Thoracic aorta (tissue), 2 donors: ENCODE results near the gene BAZ2A. TPM values are rescaled to one million over a fixed set of nuclear protein-coding genes. Genes with fewer than 3 reads are reported as not detected.
A peak's percentile ranks its signal among the peaks of the same experiment; 100 is the strongest.

Experiments used
- ATAC-seq: fragments of 150-250 bp; one replicate; pipeline ENCODE4 v1.8.0; 2017; ENCODE audit warnings: low read depth; ENCODE audit not compliant: insufficient number of reproducible peaks, low FRiP score
- DNase-seq: peaks from one replicate; pipeline ENCODE4 v3.0.0-alpha.2; 2020; ENCODE audit warnings: low spot score
- H3K27ac ChIP-seq, 2 donors: fragments of 200-600 bp; sonication (generic); 1 replicate in 1 of 2; 2 replicates in 1 of 2; pipeline ENCODE4 v1.5.1; 2016; ENCODE audit warnings: mild to moderate bottlenecking in 2 of 2, moderate library complexity in 2 of 2
- H3K27me3 ChIP-seq: fragments of 200-600 bp; sonication (generic); replicated peaks from 2 replicates; pipeline ENCODE4 v1.6.0; 2016; ENCODE audit warnings: mild to moderate bottlenecking; ENCODE audit not compliant: insufficient read depth
- H3K36me3 ChIP-seq: fragments of 200-600 bp; sonication (generic); one replicate; pipeline ENCODE4 v1.5.1; 2016
- H3K4me1 ChIP-seq, 2 donors: fragments of 200-600 bp; sonication (generic); 1 replicate in 1 of 2; 2 replicates in 1 of 2; pipeline versions ENCODE4 v1.5.1 to v1.6.0; 2016; ENCODE audit warnings: low read depth in 2 of 2, mild to moderate bottlenecking in 1 of 2; ENCODE audit not compliant: control insufficient read depth in 1 of 2
- H3K4me3 ChIP-seq: fragments of 200-600 bp; sonication (generic); 2 replicates; pipeline ENCODE4 v1.5.1; 2016; ENCODE audit warnings: mild to moderate bottlenecking
- H3K9me3 ChIP-seq: fragments of 200-600 bp; sonication (generic); 2 replicates; pipeline ENCODE4 v1.5.1; 2016
- total RNA-seq, 2 donors: library from RNA; depleted of rRNA; stranded (reverse); fragments of >200 nt; gene quantifications; one replicate each; pipeline versions ENCODE4 v1.1.0 to v1.2.3, GENCODE V29; 2016
- TF ChIP-seq, protein P1 (sequence below): fragments of 200-600 bp; sonication (generic); IDR thresholded peaks from one replicate; pipeline ENCODE4 v1.5.1; 2019; ENCODE audit warnings: antibody characterized with exemption

Gene BAZ2A
- total RNA-seq = 100 to 1,000 TPM in 1 of 2 donors, 10 to 100 TPM in 1; 84.5 to 172 TPM

DNA sequence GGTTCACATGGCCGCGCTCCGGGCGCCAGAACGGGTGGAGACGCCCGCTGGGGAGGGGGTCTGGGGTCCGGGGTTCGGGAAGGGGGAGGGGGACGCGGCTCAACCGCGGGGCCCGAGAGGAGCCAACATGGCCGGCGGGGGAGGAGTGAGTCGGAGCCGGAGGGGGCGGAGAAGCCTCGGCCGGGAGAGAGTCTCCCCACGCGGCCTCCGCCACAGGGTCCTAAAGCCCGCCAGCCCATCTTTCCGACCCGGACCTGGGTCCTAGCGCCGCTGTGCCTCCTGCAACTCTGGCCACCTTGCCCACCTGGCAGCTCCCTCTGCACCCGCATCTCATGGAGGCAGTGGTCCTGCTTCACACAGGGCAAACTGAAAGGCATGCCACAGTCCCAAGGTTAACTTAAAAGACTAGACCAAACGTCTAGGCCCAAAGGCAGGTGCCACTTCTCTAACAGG is at the start of gene BAZ2A:
TSS of gene BAZ2A (minus strand) at position 147 of the 453 bp plus-strand sequence. CDS start 12,796 bp downstream, outside the sequence.
- Histone ChIP-seq H3K27me3 (no peaks in the 10 kb centered on the region), H3K9me3 (no peaks in the 10 kb centered on the region), H3K36me3 (peaks cover 5% of the 10 kb centered on the region), H3K4me3 (peak within 1 kb of the TSS; percentile 97), H3K4me1 (peaks cover 49 to 70% of the 10 kb centered on the region in 2 donors), H3K27ac (peak within 1 kb of the TSS; percentile 91)
- DNase-seq (peak; percentile 61), ATAC-seq (peak; percentile 21)
- TF ChIP-seq, protein P1, sequence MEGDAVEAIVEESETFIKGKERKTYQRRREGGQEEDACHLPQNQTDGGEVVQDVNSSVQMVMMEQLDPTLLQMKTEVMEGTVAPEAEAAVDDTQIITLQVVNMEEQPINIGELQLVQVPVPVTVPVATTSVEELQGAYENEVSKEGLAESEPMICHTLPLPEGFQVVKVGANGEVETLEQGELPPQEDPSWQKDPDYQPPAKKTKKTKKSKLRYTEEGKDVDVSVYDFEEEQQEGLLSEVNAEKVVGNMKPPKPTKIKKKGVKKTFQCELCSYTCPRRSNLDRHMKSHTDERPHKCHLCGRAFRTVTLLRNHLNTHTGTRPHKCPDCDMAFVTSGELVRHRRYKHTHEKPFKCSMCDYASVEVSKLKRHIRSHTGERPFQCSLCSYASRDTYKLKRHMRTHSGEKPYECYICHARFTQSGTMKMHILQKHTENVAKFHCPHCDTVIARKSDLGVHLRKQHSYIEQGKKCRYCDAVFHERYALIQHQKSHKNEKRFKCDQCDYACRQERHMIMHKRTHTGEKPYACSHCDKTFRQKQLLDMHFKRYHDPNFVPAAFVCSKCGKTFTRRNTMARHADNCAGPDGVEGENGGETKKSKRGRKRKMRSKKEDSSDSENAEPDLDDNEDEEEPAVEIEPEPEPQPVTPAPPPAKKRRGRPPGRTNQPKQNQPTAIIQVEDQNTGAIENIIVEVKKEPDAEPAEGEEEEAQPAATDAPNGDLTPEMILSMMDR = no peak

DNA sequence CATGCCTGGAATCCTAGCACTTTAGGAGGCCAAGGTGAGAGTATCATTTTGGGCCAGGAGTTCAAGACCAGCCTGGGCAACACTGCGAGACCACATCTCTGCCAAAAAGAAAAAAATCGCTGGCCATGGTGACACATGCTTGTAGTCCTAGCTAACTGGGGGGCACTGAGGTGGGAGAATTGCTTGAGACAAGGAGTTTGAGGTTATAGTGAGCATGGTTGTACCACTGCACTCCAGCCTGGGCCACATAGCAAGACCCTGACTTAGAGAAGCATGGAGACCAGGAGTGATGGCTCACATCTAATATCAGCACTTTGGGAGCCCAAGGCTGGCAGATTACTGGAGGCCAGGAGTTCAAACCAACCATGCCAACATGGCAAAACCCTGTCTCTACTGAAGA is 48.7 kb upstream of the BAZ2A start:
- Histone ChIP-seq H3K4me1 (peaks cover 20 to 62% of the 10 kb centered on the region in 2 donors), H3K36me3 (peaks cover 6% of the 10 kb centered on the region), H3K4me3 (no peak overlapping the region), H3K27ac (no peak overlapping the region), H3K27me3 (no peaks in the 10 kb centered on the region), H3K9me3 (no peaks in the 10 kb centered on the region)
- no peak for DNase-seq
- no peak for ATAC-seq
- TF ChIP-seq, protein P1 = no peak

DNA sequence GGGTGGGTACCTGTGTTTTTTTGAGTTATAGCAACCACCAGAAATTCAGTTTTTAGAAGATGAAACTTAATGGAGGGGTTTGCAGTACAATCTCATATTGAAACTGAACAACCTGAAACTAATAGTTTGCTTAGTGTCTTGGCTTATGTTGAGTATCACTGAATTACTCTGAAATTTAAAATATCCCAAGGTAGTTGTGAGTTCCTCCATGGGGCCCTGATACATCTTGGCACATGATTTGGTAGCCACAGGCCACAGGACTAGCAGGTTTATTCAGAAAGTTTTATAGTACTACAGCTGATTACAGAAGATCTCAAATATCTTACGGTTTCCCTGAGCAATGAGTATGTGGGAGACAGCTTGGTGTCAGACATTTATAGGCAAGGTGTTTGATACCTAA is 47.6 kb upstream of the BAZ2A start:
- no peaks in the 10 kb centered on the region for H3K9me3 ChIP-seq
- ATAC-seq (no peak), DNase-seq (no peak)
- H3K4me1 ChIP-seq = peaks cover 20 to 60% of the 10 kb centered on the region in 2 donors
- TF ChIP-seq, protein P1 = no peak
- H3K27me3 ChIP-seq = no peaks in the 10 kb centered on the region
- H3K4me3 ChIP-seq = no peak overlapping the region
- peaks cover 6% of the 10 kb centered on the region for H3K36me3 ChIP-seq
- H3K27ac ChIP-seq = no peak overlapping the region

DNA sequence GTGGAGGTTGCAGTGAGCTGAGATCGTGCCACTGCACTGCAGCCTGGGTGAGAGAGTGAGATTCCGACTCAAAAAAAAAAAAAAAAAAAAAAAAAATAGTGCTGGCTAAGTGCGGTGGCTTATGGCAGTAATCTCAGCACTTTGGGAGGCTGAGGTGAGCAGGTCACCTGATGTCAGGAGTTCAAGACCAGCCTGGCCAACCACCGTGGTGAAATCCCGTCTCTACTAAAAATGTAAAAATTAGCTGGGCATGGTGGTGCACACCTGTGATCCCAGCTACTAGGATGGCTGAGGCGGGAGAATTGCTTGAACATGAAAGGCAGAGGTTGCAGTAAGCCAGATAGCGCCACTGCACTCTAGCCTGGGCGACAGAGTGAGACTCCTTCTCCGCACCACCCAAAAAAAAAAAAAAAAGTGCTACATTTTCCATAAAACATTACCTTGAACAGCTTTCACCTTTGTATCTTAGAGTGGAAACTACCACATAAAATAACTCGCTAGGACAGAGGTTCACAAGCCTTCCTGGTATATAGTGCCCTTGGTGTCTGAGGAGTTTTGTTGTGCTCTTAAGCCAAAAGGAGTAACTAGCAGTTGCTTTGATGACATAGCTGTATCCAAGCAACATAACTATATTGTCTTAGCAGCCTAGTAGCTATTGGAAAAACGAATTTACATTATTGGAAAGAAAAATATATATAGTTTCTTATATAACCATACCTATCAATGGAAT is 46.9 kb upstream of the BAZ2A start:
- H3K27me3 ChIP-seq = no peaks in the 10 kb centered on the region
- no peak overlapping the region for H3K27ac ChIP-seq
- DNase-seq (no peak), ATAC-seq (no peak)
- TF ChIP-seq, protein P1 = no peak
- H3K36me3 ChIP-seq = peaks cover 12% of the 10 kb centered on the region
- no peaks in the 10 kb centered on the region for H3K9me3 ChIP-seq
- H3K4me3 ChIP-seq = no peak overlapping the region
- peaks cover 25 to 57% of the 10 kb centered on the region in 2 donors for H3K4me1 ChIP-seq

DNA sequence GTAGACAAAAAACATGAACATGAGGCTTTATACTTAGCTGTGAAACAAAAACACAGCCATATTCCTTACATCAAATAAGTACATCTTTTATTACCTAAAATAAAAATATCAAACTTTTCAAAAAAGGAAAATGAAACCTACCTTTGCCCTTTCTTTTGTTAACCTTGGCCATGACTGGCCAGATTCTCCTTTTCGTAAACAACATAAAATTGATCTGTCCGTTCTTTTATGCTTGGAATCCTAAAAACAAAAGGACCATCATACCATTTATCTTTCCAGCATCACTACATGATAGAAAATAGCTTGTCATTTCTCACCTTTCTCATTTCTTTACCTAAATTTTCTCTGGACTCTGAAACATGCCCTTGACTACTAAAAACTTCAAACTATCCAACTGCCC is 41.5 kb upstream of the BAZ2A start:
- H3K9me3 ChIP-seq = no peaks in the 10 kb centered on the region
- TF ChIP-seq, protein P1 = no peak
- H3K36me3 ChIP-seq = peaks cover 46% of the 10 kb centered on the region
- H3K4me3 ChIP-seq = no peak overlapping the region
- ATAC-seq (no peak), DNase-seq (no peak)
- H3K27ac ChIP-seq = no peak overlapping the region
- H3K4me1 ChIP-seq = peaks cover 9 to 30% of the 10 kb centered on the region in 2 donors
- H3K27me3 ChIP-seq = no peaks in the 10 kb centered on the region
